A673 (cell line): ENCODE measurements around the gene ELFN2.
A peak's percentile ranks its signal among the peaks of the same experiment; 100 is the strongest.

Experiments used
- EZH2 ChIP-seq: fragments of 200-600 bp; sonication (generic); IDR thresholded peaks from 2 replicates; pipeline ENCODE4 v1.6.1; 2017; ENCODE audit warnings: borderline replicate concordance, low read depth, mild to moderate bottlenecking, mixed read lengths, antibody characterized with exemption, low read length; ENCODE audit not compliant: poor library complexity, severe bottlenecking
- TF ChIP-seq, protein P1 (sequence below): fragments of 300-800, 200-600 bp; sonication (generic); conservative IDR thresholded peaks from 2 replicates; pipeline ENCODE4 v1.5.1; 2017; ENCODE audit warnings: low read depth, mild to moderate bottlenecking, antibody characterized with exemption, low read length, moderate library complexity, mixed read lengths

- TF ChIP-seq, protein P1, sequence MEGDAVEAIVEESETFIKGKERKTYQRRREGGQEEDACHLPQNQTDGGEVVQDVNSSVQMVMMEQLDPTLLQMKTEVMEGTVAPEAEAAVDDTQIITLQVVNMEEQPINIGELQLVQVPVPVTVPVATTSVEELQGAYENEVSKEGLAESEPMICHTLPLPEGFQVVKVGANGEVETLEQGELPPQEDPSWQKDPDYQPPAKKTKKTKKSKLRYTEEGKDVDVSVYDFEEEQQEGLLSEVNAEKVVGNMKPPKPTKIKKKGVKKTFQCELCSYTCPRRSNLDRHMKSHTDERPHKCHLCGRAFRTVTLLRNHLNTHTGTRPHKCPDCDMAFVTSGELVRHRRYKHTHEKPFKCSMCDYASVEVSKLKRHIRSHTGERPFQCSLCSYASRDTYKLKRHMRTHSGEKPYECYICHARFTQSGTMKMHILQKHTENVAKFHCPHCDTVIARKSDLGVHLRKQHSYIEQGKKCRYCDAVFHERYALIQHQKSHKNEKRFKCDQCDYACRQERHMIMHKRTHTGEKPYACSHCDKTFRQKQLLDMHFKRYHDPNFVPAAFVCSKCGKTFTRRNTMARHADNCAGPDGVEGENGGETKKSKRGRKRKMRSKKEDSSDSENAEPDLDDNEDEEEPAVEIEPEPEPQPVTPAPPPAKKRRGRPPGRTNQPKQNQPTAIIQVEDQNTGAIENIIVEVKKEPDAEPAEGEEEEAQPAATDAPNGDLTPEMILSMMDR: peak; percentile 88
- TF ChIP-seq EZH2: no peak
Observed at GRCh38 chr22:37428649-37429586, 1.6 kb upstream of the ELFN2 start.
